ENCODE measurements around the gene PIGB.
"Not testable (repeated sequence)": the region's sequence is repeated elsewhere in the genome, so short reads cannot be mapped to it uniquely, and the experiment has no call there.

The PIGB gene

DNA sequence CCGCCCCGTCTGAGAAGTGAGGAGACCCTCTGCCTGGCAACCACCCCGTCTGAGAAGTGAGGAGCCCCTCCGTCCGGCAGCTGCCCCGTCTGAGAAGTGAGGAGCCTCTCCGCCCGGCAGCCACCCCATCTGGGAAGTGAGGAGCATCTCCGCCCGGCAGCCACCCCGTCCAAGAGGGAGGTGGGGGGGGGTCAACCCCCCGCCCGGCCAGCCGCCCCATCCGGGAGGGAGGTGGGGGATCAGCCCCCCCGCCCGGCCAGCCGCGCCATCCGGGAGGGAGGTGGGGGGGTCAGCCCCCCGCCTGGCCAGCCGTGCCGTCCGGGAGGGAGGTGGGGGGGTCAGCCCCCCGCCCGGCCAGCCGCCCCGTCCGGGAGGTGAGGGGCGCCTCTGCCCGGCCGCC lies 16.2 kb upstream of the PIGB start:
- DNase-seq, result not testable (repeated sequence)

DNA sequence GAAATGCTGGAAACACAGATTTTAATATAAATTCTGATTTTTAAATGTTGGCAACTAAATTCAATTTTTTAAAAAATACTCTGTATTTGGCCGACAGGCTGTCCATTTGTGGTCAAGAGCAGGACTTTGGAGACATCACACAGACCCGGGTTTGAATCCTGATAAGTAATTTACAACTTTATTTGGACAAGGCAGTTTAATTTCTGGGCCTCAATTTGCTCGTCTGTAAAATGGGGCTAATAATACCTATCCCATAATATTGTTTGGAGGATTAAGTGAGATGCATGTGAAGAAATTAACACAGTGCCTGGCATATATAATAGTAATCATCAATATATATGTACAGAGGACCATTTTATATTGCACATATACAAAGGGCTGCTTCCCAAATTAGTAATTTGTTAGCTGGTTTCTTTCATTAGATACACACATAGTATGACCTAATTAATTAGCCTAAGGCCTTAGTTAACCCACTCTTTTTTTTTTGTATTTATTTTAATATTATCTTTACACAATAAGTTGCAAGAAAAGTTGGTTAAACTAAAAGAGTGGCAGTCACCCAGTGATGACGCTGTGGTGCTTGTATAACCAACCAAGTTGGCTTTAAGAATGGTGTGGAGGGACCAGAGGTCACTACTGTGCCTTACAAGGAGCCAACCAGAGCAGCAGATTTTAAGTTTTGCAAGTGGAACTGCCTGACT lies 665 bp downstream of the PIGB start:
- no peak for DNase-seq

DNA sequence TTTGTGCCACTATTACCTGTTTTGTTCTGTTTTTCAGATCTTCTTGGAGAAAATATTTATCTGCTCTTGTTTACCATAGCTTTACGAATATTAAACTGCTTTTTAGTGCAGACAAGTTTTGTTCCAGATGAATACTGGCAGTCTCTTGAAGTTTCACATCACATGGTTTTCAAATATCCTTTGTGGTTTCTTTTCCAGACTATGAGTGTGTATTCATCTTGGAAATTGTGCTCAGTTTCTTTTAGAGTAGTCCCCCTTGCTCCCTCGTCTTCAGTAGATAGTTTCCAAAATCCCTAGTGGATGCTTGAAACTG lies 1.2 kb downstream of the PIGB start:
- DNase-seq, result no peak

DNA sequence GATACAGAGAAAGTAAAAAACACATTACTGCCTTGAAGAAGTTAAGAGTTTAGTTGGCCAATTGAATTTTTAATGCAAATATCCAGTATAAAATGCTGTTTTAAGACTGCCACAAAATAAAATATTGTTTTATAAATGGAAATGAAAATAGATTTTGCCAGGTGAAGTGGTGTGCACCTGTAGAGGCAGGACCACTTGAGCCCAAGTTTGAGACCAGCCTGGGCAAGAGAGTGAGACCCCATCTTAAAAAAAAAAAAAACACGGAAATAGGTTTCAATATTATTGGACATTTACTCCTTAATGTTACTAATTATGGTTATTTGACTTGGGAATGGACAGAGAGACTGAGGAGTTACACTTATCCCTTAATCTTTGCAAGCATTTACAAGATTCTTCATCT lies 1.9 kb downstream of the PIGB start:
- no peak for DNase-seq

DNA sequence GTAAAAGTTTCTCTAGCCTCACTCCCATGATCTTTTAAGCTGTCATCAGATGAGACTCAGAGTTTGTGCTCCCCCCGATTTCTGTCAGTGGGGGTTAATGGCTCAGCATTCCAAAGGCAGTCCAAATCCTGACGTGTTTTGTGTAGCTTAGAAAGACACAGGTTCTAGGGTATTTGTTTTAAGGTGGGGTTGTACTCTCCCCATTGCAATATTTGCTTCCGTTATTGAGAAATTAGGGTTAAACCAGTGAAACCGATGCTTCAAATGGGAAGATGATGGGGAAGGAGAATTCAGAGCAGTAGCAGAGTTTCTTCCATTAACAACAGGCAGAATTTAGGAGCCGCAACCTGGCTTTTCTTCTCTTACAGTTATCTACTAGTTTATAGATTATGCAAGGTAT lies 3.4 kb downstream of the PIGB start:
- DNase-seq, result no peak

DNA sequence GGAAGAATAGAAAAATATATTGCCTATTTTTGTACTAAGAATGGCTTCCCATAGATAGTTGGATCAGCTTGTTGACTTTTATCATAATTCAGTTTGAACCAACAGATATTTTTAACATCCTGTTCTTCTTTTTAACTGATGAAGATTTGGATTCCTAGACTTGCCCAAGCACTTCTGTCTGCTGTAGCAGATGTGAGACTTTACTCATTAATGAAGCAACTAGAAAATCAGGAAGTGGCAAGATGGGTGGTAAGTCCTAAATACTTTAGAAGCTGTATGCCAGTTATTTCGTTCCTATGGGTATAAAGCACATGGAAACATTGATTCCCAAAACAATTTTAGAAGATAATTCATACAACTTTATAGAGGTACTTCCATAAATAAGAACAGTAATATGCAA lies 8.4 kb downstream of the PIGB start:
- no peak for DNase-seq

DNA sequence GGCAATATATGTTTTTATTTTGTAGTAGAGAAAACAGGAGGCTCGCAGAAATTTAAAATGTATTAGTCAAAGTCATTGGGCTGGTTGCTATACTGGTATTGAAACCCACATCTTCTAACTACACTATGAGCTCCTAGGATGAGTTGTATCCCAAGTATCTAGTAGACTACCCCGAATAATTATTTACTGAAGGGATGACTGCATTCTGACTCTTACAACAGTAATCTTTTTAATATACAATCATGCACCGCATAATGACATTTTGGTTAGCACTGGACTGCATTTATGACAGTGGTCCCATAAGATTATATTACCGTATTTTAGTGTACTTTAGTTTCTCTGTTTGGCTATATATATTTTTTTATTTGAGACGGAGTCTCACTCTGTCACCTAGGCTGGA lies 15.3 kb downstream of the PIGB start:
- DNase-seq, result no peak

DNA sequence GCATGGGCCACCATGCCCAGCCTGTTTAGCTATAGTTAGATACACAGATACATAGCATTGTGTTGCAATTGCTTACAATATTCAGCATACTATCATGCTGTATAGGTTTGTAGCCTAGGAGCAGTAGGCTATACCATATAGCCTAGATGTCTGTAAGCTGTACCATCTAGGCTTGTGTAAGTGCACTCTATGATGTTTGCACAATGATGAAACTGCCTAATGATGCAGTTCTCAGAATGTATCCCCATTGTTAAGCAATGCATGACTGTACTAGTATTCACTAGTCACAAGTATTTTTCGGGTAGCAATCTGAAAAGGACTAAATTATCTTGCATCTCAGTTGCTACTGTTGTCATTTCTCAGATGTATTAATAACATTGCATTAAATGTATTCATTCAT lies 16.0 kb downstream of the PIGB start:
- DNase-seq, result no peak

DNA sequence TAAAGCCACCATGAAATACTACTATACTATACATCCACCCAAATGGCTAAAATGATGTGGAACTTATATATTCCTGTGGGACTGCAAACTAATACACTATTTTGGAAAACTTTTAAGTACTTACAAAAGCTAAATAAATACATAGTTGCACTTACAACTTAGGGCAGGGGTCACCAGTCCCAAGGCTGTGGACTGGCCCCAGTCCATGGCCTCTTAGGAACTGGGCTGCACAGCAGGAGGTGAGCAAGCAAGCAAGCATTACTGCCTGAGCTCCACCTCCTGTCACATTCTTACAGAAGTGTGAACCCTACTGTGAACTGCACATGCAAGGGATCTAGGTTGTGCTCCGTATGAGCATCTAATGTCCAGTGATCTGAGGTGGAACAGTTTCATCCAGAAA lies 18.1 kb downstream of the PIGB start:
- DNase-seq, result no peak

DNA sequence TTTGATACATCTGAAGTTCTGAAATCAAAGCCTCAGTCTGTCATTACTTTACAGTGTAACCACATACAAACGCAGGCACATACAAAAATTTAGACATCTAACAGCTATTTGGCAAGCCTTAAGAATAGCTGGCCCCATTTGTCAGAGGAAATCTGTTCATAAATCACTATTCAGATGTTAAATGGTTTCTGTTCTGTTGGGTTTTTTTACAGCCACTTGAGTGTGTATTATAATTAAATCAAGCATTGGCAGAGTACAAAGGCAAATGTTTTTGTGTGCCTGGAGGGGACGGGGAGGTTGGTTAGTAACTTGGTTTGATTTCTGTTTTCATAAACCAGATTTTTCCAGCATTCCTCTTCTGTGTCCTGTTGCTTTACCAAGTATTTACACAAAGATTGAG lies 24.1 kb downstream of the PIGB start:
- no peak for DNase-seq

DNA sequence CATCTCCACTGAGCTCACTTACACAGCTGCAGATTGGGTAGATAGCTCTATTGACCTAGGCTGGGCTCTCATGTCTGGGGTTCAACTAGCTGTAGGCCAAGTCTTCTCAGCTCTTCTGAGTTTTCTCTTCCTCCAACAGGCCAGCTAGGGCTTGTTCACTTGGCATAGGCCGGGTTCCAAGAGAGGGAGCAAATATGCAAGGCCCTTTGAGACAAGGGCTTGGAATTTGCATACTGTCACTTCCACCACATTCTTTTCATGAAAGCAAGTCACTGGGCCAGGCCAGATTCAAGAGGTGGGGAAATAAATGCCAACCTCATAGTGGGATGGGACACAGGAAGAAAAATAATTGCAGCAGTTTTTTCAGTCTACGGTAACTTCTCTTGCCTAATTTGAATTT lies 25.2 kb downstream of the PIGB start:
- no peak for DNase-seq

DNA sequence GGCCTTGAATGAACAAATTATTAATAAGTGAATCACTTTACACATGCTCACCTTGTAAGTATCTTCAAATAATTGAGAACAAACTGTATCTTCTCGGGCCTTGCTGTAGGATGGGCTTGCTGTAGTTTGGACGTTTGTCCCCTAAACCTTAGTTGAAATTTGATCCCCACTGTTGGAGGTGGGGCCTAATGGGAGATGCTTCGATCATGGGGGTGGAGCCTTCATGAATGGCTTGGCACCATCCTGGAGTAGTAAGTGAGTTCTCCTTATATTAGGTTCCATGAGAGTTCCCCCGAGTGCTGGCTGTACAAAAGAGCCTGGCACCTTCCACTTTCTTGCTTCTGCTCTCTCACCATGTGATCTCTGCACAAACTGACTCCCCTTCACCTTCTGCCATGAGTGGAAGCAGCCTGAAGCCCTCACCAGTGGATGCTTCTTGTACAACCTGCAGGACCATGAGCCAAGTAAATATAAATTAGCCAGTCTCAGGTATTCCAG lies 29.3 kb downstream of the PIGB start:
- DNase-seq, result no peak

DNA sequence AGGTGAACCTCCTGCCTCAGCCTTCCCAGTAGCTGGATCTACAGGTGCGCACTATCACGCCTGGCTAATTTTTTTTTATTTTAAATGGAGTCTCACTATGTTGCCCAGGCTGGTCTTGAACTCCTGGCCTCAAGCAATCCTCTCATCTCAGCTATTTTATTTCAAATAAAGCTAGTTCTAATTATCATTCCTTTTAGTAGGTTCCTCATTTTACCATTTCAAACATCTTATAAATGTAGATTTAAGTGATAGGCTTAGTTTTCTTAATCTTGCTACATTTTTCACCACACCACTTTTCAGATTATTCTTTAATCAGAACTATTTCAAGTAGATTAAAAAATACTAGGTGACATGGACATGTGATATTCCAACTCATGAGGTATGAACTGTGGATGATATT lies 30.3 kb downstream of the PIGB start:
- no peak for DNase-seq

DNA sequence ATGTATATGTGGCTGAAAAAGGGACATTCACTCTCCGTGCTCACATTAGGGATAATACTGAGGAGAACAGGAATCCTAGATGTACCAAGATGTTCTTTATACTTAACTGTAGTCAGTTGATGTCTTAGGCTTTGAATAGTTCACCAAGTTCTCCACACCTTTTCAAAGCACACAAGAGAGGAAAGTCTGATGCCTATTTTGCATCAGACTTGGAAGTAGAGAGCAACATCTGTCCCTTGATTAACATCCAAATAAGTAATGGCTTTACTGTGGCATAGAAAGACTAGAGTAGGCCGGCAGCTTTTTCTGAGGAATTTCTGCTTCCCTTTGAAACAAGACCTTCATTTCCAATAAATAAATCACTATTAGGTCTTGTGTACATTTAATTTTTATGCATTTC lies 34.0 kb downstream of the PIGB start:
- no peak for DNase-seq

DNA sequence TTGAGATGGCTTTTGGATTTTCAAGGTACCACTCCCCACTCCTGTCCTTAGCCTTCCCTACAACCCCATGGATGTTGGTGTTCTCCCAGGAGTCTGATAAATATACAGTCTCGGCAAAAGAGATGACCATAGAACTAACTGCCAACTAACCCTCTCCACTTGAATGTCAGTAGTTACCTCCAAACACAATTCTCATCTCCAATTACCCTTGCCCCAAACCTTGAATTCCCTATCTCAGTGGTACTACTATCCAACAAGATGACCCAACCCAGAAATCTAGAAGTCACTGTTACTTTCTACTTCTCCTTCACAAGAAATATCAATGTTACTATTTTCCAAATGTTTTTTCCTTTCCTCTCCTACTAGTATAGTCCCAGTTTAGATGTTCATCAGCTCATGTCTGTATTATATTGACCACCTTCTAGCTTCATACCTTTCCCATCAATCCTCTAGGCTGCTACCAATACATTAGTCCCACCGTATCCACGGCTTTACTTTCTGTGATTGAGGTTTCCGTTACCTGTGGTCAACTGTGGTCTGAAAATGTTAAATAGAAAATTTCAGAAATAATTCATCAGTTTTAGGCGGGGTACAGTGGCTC lies 38.1 kb downstream of the PIGB start:
- no peak for DNase-seq

DNA sequence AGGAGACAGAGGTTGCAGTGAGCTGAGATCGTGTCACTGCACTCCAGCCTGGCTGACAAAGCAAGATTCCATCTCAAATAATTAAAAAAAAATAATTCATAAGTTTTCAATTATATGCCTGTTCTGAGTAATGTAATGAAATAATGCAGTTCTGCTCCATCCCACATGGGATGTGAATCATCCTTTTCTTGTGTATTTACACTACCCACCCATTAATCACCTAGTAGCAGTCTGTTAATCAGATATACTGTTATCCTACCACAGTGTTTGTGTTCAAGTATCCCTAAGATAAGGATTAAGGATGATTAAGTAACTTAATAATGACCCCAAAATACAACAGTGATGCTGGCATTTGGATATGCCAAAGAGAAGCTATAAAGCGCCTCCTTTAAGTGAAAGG lies 38.8 kb downstream of the PIGB start:
- DNase-seq, result no peak

DNA sequence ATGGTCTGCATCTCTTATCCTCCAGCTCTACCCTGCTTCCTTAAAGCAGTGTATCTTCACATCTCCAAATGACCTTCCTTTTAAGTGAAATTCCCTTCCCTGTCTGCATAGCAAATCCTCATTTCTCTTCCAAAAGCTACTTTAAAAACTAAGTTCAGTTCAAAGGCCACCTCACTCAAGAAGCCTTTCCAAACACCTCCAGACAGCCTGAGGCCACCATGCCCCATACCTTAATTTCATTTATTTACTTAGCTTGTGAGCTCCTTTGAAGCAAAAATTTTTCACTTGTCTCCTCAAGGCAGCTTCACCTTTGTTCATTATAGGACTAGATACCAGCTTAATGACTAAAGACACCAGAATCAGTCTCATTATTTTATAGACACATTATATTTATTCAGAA lies 39.4 kb downstream of the PIGB start:
- no peak for DNase-seq

DNA sequence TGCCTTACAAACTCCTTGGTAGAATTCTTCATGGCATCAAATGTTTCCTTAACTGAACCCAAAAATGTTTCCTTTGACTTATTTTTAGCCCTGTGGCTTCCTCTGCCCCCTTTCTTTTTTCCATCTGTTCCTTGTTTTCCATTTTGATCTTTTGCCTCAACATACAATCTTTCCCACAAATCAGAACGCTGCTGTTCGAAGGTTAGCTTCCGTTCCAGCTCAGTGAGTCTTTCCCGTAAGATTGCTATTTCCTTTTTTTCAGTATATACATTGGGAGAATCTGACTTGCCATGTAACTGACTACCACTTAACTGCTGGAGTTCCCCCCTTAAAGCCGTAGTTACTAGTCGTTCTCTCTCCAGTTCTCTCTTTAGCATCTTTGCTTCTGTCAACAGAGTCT lies 41.2 kb downstream of the PIGB start:
- no peak for DNase-seq

DNA sequence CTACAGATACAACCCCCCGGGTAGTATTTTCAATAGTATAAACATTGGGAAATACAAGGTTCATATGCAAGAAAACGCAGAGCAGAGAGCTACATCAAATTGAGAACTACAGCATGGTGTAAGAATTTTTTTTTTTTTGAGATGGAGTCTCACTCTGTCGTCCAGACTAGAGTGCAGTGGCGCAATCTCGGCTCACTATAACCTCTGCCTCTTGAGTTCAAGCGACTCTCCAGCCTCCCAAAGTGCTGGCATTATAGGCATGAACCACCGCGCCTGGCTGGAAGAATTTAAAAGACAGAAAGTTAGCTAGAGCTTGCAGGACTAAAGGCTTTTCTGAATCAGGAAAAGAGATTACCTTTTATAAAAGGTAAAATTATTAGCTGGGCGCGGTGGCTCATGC lies 42.0 kb downstream of the PIGB start:
- DNase-seq, result no peak

DNA sequence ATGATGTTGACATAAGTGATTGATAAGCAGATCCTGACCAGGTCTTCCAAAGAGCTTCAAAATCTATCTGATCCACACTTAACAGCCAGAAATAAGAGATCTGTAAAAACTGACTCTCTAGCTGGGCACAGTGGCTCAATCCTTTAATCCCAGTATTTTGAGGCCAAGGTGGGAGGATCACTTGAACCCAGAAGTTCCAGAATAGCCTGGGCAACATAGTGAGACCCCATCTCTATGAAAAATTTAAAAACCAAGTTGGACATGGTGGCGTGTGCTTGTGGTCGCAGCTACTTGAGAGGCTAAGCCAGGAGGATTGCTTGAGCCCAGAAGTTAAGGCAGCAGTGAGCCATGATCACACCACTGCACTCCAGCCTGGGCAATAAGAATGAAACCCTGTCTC lies 43.6 kb downstream of the PIGB start:
- no peak for DNase-seq

DNA sequence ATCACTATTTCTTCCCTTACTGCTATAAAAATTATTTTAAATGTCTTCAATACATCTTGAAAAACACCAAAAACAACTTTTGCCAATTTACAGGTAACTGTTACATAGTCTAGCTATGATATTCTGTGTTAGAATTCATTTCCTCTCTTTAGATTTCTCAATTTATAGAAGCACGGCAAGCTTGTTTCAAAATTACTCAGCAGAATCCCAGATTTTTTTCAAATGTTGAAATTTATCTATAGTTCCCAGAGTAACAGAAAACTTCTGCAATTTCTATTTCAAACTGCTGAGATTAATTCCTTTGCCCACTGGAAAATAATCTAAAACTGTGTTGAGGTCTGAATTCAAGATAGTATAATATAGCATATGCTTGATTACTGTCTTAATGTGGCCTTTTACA lies 48.0 kb downstream of the PIGB start:
- DNase-seq, result no peak

DNA sequence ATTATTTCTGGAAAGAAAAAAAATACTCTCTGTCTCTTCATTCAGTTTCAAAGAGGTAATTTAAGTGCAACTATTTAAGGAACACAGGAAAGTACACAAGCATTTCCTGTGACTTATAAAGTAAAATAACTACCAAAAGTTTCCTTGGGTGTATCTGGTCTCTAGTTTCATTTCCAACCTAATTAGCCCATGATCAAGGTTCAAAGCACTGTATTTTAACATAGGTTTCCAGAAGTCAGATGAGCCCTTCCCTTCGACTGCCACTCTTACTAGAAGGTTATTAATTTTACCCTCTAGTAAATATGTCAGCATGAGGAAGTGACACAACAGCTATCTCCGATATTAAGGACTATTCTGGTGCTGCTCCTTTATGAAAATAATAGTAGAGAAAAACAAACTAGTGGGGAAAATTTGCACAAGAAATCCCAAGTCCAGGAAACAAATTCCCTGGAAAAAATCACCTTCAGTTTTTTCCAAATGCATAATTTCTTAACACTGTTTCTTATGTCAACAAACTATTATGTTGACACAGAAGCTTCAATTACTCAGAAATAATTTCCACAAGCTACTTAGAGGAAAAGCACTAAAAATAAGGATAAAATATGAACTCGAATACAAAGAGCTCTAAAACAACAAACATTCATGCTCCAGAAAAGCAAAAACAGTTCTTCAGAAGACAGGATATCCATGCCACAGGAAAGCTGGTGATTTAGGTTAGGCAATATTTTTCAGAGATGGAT lies 53.8 kb downstream of the PIGB start:
- DNase-seq, result no peak

DNA sequence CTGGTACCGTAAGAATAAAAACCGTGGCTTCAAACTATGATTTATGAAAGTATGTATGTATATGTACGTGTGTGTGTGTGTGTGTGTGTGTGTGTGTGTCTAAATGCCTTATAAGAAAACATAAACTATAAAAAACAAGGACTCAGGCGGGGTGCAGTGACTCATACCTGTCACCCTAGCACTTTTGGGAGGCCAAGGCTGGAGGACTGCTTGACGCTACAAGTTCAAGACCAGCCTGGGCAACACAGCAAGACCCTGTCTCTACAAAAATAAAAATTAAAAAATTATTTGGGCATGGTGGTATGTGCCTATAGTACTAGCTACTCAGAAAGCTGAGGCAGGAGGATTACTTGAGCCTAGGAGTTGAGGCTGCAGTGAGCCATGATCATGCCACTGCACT lies 60.1 kb downstream of the PIGB start:
- no peak for DNase-seq

DNA sequence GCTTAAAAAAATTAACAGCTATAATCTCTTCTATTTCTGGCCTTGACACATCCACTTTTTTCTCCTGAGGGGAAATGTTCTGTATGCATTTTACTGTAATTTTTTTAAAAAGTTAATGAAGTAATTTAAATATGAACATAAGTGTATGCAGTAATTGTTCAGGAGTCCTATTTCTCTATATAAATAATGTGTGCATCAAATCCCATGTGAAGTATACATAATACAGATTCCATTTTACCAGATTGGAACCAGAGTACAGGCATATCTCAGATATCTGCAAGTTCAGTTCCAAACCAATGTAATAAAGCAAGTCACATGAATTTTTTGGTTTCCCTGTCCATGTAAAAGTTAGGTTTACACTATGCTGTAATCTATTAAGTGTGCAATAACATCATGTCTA lies 62.6 kb downstream of the PIGB start:
- no peak for DNase-seq

DNA sequence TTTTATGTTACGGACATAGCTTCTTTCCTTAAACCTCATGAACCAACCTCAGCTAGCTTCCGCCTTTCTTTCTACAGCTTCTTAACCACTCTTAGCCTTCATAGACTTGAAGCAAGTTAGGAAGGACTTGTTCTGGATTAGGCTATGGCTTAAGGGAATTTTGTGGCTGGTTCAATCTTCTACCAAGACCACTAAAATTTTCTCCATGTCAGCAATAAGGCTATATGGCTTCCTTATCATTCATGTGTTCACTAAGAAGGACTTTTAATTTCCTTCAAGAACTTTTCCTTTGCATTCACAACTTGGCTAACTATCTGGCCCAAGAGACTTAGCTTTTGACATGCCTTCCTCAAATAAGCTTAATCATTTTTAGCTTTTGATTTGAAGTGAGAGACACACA lies 64.7 kb downstream of the PIGB start:
- no peak for DNase-seq

All from NK-92 treated with Interleukin-12 subunit alpha and Interleukin-12 subunit beta, amount 100 ng/mL, for 24 hours (cell line).